H9 (cell line): Measurements from ENCODE around the gene C5orf22. TPM values are rescaled to one million over a fixed set of nuclear protein-coding genes. Genes with fewer than 3 reads are reported as not detected.

Source experiments
- DNase-seq: peaks from one replicate; pipeline ENCODE4 v3.0.0-alpha.2; 2017
- H2AFZ ChIP-seq: one replicate; pipeline ENCODE4 v1.6.1; 2013; ENCODE audit warnings: mild to moderate bottlenecking, low read length, control low read depth, moderate library complexity
- H2AK5ac ChIP-seq: 2 replicates; pipeline ENCODE4 v1.6.1; 2013; ENCODE audit warnings: low read length, control low read depth, mixed read lengths; ENCODE audit not compliant: insufficient read length
- H2BK120ac ChIP-seq: one replicate; pipeline ENCODE4 v1.6.1; 2013; ENCODE audit warnings: low read depth, mild to moderate bottlenecking, low read length, control low read depth, inconsistent platforms; ENCODE audit not compliant: poor library complexity, severe bottlenecking
- H2BK12ac ChIP-seq: 2 replicates; pipeline ENCODE4 v1.6.1; 2013; ENCODE audit warnings: low read length, control low read depth, mixed read lengths, low read depth; ENCODE audit not compliant: insufficient read length
- H2BK15ac ChIP-seq: 2 replicates; pipeline ENCODE4 v1.6.1; 2013; ENCODE audit warnings: low read depth, low read length, control low read depth
- H2BK20ac ChIP-seq: one replicate; pipeline ENCODE4 v1.6.1; 2013; ENCODE audit warnings: low read depth, mild to moderate bottlenecking, low read length, control low read depth, inconsistent platforms; ENCODE audit not compliant: poor library complexity, severe bottlenecking
- H2BK5ac ChIP-seq: 2 replicates; pipeline ENCODE4 v1.6.1; 2013; ENCODE audit warnings: low read length, control low read depth, mixed read lengths; ENCODE audit not compliant: insufficient read length
- H3K14ac ChIP-seq: 2 replicates; pipeline ENCODE4 v1.6.1; 2013; ENCODE audit warnings: low read length, control low read depth; ENCODE audit not compliant: insufficient read depth
- H3K18ac ChIP-seq: 2 replicates; pipeline ENCODE4 v1.6.1; 2013; ENCODE audit warnings: low read depth, mild to moderate bottlenecking, mixed read lengths, low read length, control low read depth; ENCODE audit not compliant: insufficient read length
- H3K23ac ChIP-seq: 2 replicates; pipeline ENCODE4 v1.6.1; 2013; ENCODE audit warnings: low read length, control low read depth, mixed read lengths, low read depth; ENCODE audit not compliant: insufficient read length
- H3K23me2 ChIP-seq: 2 replicates; pipeline ENCODE4 v1.6.1; 2013; ENCODE audit warnings: low read depth, mild to moderate bottlenecking, mixed read lengths, low read length, control low read depth; ENCODE audit not compliant: insufficient read length, poor library complexity, severe bottlenecking
- H3K27ac ChIP-seq: 2 replicates; pipeline ENCODE4 v1.5.1; 2013; ENCODE audit warnings: low read length, control low read depth, mixed read lengths, low read depth; ENCODE audit not compliant: insufficient read length
- H3K27me3 ChIP-seq: 2 replicates; pipeline ENCODE4 v1.6.1; 2013; ENCODE audit warnings: low read length, control low read depth, inconsistent platforms; ENCODE audit not compliant: insufficient read depth
- H3K4ac ChIP-seq: 2 replicates; pipeline ENCODE4 v1.6.1; 2013; ENCODE audit warnings: low read depth, mild to moderate bottlenecking, control low read depth, inconsistent platforms, low read length, moderate library complexity
- H3K4me1 ChIP-seq: 2 replicates; pipeline ENCODE4 v1.6.1; 2013; ENCODE audit warnings: low read length, control low read depth, inconsistent platforms; ENCODE audit not compliant: insufficient read depth
- H3K4me2 ChIP-seq: 2 replicates; pipeline ENCODE4 v1.6.1; 2013; ENCODE audit warnings: low read length, control low read depth, mixed read lengths; ENCODE audit not compliant: insufficient read length, insufficient read depth
- H3K56ac ChIP-seq: 2 replicates; pipeline ENCODE4 v1.6.1; 2013; ENCODE audit warnings: low read depth, mild to moderate bottlenecking, mixed read lengths, low read length, control low read depth; ENCODE audit not compliant: insufficient read length
- H3K79me1 ChIP-seq: 2 replicates; pipeline ENCODE4 v1.6.1; 2013; ENCODE audit warnings: low read depth, mild to moderate bottlenecking, moderate library complexity, low read length, control low read depth, inconsistent platforms; ENCODE audit not compliant: insufficient read depth, poor library complexity, severe bottlenecking
- H3K79me2 ChIP-seq: 2 replicates; pipeline ENCODE4 v1.6.1; 2013; ENCODE audit warnings: low read length, control low read depth, inconsistent platforms; ENCODE audit not compliant: insufficient read depth
- H3K9ac ChIP-seq: 2 replicates; pipeline ENCODE4 v1.6.1; 2013; ENCODE audit warnings: low read length, control low read depth, mixed read lengths; ENCODE audit not compliant: insufficient read length; ENCODE audit errors: extremely low read depth
- H3K9me3 ChIP-seq: one replicate; pipeline ENCODE4 v1.6.1; 2013; ENCODE audit warnings: low read depth, low read length, inconsistent platforms; ENCODE audit not compliant: control insufficient read depth
- H3T11ph ChIP-seq: one replicate; pipeline ENCODE4 v1.6.1; 2013; ENCODE audit warnings: mild to moderate bottlenecking, low read length, control low read depth, inconsistent platforms
- H4K20me1 ChIP-seq: one replicate; pipeline ENCODE4 v1.6.1; 2013; ENCODE audit not compliant: control insufficient read depth, insufficient read length, insufficient read depth
- H4K5ac ChIP-seq: 2 replicates; pipeline ENCODE4 v1.6.1; 2013; ENCODE audit warnings: low read depth, mild to moderate bottlenecking, mixed read lengths, low read length, control low read depth; ENCODE audit not compliant: insufficient read length
- H4K8ac ChIP-seq: replicated peaks from 2 replicates; pipeline ENCODE4 v1.6.1; 2013; ENCODE audit warnings: low read length, control low read depth, mixed read lengths, low read depth; ENCODE audit not compliant: insufficient read length
- H4K91ac ChIP-seq: 2 replicates; pipeline ENCODE4 v1.6.1; 2013; ENCODE audit warnings: low read depth, mild to moderate bottlenecking, moderate library complexity, mixed read lengths, low read length, control low read depth; ENCODE audit not compliant: insufficient read length
- H3K27ac Mint-ChIP-seq, 3 experiments: 2 replicates in 2 of 3; 3 replicates in 1 of 3; pipeline ENCODE4 v1.8.0; 2020 to 2021; ENCODE audit warnings: mixed read lengths in 3 of 3, mild to moderate bottlenecking in 1 of 3, moderate library complexity in 1 of 3
- H3K27me3 Mint-ChIP-seq: 2 replicates; pipeline ENCODE4 v1.8.0; 2021; ENCODE audit warnings: low read depth, mild to moderate bottlenecking, moderate library complexity, mixed read lengths
- H3K36me3 Mint-ChIP-seq, 3 experiments: 2 replicates in 2 of 3; 3 replicates in 1 of 3; pipeline ENCODE4 v1.8.0; 2020 to 2021; ENCODE audit warnings: low read depth in 3 of 3, mixed read lengths in 3 of 3; ENCODE audit not compliant: insufficient read depth in 1 of 3
- H3K4me1 Mint-ChIP-seq, 2 experiments: 2 replicates each; pipeline ENCODE4 v1.8.0; 2020; ENCODE audit warnings: mixed read lengths in 2 of 2
- H3K4me3 Mint-ChIP-seq, 2 experiments: 2 replicates in 1 of 2; 3 replicates in 1 of 2; pipeline ENCODE4 v1.8.0; 2020 to 2021; ENCODE audit warnings: mild to moderate bottlenecking in 2 of 2, mixed read lengths in 2 of 2, moderate library complexity in 1 of 2
- H3K9me3 Mint-ChIP-seq, 2 experiments: 2 replicates in 1 of 2; 3 replicates in 1 of 2; pipeline ENCODE4 v1.8.0; 2020; ENCODE audit warnings: mild to moderate bottlenecking in 2 of 2, mixed read lengths in 2 of 2, moderate library complexity in 1 of 2
- WGBS: extraction: QIAGEN DNeasy Blood & Tissue Kit; methylation state at CpG from one replicate; pipeline ENCODE4 v1.1.7; 2013; ENCODE audit warnings: missing lambda C conversion rate, low lambda C conversion rate, mixed read lengths; ENCODE audit not compliant: insufficient read length; ENCODE audit errors: extremely low coverage; 5-methylcytosine and 5-hydroxymethylcytosine counted together
- total RNA-seq: library from RNA; stranded (reverse); gene quantifications from 2 replicates; pipeline ENCODE4 v1.2.1, GENCODE V29; 2021
- TF ChIP-seq, protein P1 (sequence below): fragments of 200-600 bp; sonication (generic); conservative IDR thresholded peaks from 3 replicates; pipeline ENCODE4 v1.8.0; 2021; ENCODE audit warnings: antibody characterized with exemption, mild to moderate bottlenecking

The C5orf22 gene
- total RNA-seq, 1 experiment from 2014 or later = 34.0 TPM

- no CpG with 5 or more reads among the region's 7 CpGs for WGBS
- H3K27me3 Mint-ChIP-seq = no peaks in the 10 kb centered on the region
These were observed 46.5 kb upstream of the C5orf22 start for GRCh38 chr5:31485376-31486207.

More at GRCh38 chr5:31485376-31486207, 46.5 kb upstream of the C5orf22 start:
- H3K23ac ChIP-seq = no peak overlapping the region
- no peaks in the 10 kb centered on the region for H3K23me2 ChIP-seq
- H4K8ac ChIP-seq = no peak overlapping the region
- H3K79me1 ChIP-seq = no peaks in the 10 kb centered on the region
- no peak overlapping the region for H2BK15ac ChIP-seq
- H2BK5ac ChIP-seq = no peak overlapping the region
- no peak overlapping the region for H2AK5ac ChIP-seq
- no peaks in the 10 kb centered on the region for H3K79me2 ChIP-seq
- no peak overlapping the region for H2AFZ ChIP-seq
- H3K9ac ChIP-seq = no peak overlapping the region
- no peak overlapping the region for H2BK12ac ChIP-seq
- H2BK120ac ChIP-seq = no peak overlapping the region
- no peak overlapping the region for H3K4me3 Mint-ChIP-seq
- H3K36me3 Mint-ChIP-seq = peaks cover 5 to 43% (median 37%) of the 10 kb centered on the region in 3 experiments; a peak in 6 of 7 replicates
- no peak overlapping the region for H3K4me2 ChIP-seq
- H3K9me3 ChIP-seq = no peaks in the 10 kb centered on the region
- H3K4me1 Mint-ChIP-seq = no peaks in the 10 kb centered on the region
- no peak overlapping the region for H2BK20ac ChIP-seq
- no peaks in the 10 kb centered on the region for H3K9me3 Mint-ChIP-seq
- TF ChIP-seq, protein P1, sequence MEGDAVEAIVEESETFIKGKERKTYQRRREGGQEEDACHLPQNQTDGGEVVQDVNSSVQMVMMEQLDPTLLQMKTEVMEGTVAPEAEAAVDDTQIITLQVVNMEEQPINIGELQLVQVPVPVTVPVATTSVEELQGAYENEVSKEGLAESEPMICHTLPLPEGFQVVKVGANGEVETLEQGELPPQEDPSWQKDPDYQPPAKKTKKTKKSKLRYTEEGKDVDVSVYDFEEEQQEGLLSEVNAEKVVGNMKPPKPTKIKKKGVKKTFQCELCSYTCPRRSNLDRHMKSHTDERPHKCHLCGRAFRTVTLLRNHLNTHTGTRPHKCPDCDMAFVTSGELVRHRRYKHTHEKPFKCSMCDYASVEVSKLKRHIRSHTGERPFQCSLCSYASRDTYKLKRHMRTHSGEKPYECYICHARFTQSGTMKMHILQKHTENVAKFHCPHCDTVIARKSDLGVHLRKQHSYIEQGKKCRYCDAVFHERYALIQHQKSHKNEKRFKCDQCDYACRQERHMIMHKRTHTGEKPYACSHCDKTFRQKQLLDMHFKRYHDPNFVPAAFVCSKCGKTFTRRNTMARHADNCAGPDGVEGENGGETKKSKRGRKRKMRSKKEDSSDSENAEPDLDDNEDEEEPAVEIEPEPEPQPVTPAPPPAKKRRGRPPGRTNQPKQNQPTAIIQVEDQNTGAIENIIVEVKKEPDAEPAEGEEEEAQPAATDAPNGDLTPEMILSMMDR = no peak
- DNase-seq = no peak
- no peak overlapping the region for H4K91ac ChIP-seq
- H3K14ac ChIP-seq = no peak overlapping the region
- H3K27ac ChIP-seq = no peak overlapping the region
- H3T11ph ChIP-seq = no peak overlapping the region
- H4K5ac ChIP-seq = no peak overlapping the region
- H3K27me3 ChIP-seq = no peaks in the 10 kb centered on the region
- H3K4ac ChIP-seq = no peak overlapping the region
- no peaks in the 10 kb centered on the region; the same call in 1 of the 2 replicates for H3K4me1 ChIP-seq
- no peak overlapping the region; a peak in 1 of 7 replicates for H3K27ac Mint-ChIP-seq
- no peak overlapping the region for H3K56ac ChIP-seq
- H3K18ac ChIP-seq = no peak overlapping the region
- H4K20me1 ChIP-seq = no peaks in the 10 kb centered on the region
